H1 (cell line): ENCODE results near the gene THOP1. TPM values are rescaled to one million over a fixed set of nuclear protein-coding genes. Genes with fewer than 3 reads are reported as not detected.

ENCODE experiments used
- BACH1 ChIP-seq: IDR thresholded peaks from 2 replicates; pipeline ENCODE4 v1.6.1; 2012; ENCODE audit warnings: low read length, improper control_type of control experiment
- CHD1 ChIP-seq: IDR thresholded peaks from 2 replicates; pipeline ENCODE4 v1.6.1; 2012; ENCODE audit warnings: low read depth, low read length, improper control_type of control experiment
- CHD7 ChIP-seq: fragments of 300-600 bp; sonication (generic); IDR thresholded peaks from 2 replicates; pipeline ENCODE4 v1.7.1; 2012; ENCODE audit warnings: low read length, moderate library complexity, mild to moderate bottlenecking, inconsistent platforms; ENCODE audit not compliant: insufficient replicate concordance
- CREB1 ChIP-seq: IDR thresholded peaks from 2 replicates; pipeline ENCODE4 v1.6.1; 2012; ENCODE audit warnings: inconsistent platforms
- EP300 ChIP-seq, 2 experiments: IDR thresholded peaks; 1 replicate in 1 of 2; 2 replicates in 1 of 2; pipeline ENCODE4 v1.6.1; 2011 to 2012; ENCODE audit warnings: low read depth in 2 of 2, low read length in 2 of 2, mild to moderate bottlenecking in 2 of 2, borderline replicate concordance in 1 of 2, inconsistent platforms in 1 of 2, moderate library complexity in 1 of 2
- KDM1A ChIP-seq: fragments of 200-600, 300-600 bp; sonication (generic); IDR thresholded peaks from 2 replicates; pipeline ENCODE4 v1.7.1; 2016; ENCODE audit warnings: mild to moderate bottlenecking, low read length, borderline replicate concordance
- polyA plus RNA-seq, 7 experiments: library from polyadenylated mRNA; depleted of rRNA in 3 of 7; stranded (reverse) in 5 of 7; unstranded in 2 of 7; fragments of >200 nt in 5 of 7; fragments of 200-250 nt in 2 of 7; gene quantifications; 1 replicate in 5 of 7; 2 replicates in 1 of 7; 4 replicates in 1 of 7; pipeline versions ENCODE4 v1.2.1 to v1.2.3, GENCODE V29; 2011 to 2013; ENCODE audit warnings: missing spikeins in 2 of 7, mixed read lengths in 2 of 7
- total RNA-seq: library from RNA; stranded (reverse); fragmentation: NEBNext Ultra II Directional; extraction: Animal tissue kit (Norgen Biotek cat#: 25700); gene quantifications from 2 replicates; pipeline ENCODE4 v1.2.1, GENCODE V29; 2021

THOP1 gene
- total and polyA plus RNA-seq, 2 of the 8 experiments (the other 6 are each of a cell fraction or from before 2014, with no cell fraction given) = 136 to 159 TPM

GRCh38 chr19:2841855-2842574, 56.7 kb downstream of the THOP1 start (continued):
- TF ChIP-seq CHD7 = no peak
- no peak for TF ChIP-seq BACH1
- no peak for TF ChIP-seq EP300 (IDR thresholded peaks at IDR 0.05; ENCODE audit: borderline replicate concordance in 1 of 2, low read depth in 2 of 2, low read length in 2 of 2)
- TF ChIP-seq CREB1 = no peak
- no peak for TF ChIP-seq CHD1
- no peak for TF ChIP-seq KDM1A
